ENCODE data around the gene C17orf114.

C17orf114 gene

DNA sequence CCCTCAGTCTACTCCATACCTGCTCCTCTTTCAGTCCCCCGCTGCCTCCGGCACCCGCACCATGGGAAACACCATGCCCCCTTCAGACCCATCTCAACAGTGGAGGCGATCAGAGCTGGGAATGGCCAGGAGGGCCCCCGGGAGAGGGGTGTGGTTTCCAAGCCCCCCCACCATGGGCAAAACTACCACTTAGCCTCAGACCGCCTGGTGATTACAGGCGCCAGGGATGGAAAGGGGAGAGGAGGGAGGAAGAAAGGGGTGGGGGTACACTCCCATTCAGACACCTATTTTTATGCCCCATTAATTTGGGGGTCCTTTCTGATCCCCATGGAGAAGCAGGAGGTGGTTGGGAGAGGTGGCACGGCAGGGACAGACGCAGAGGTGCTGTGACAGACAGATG, at the start of gene C17orf114:
Gene C17orf114 (minus strand): TSS at position 101 of the 400 bp plus-strand sequence.
- H3K36me3 ChIP-seq (ENCODE audit: control insufficient read depth in 2 of 2, insufficient read depth in 1 of 2, low read length in 2 of 2), result peaks cover 16 to 19% of the 10 kb centered on the region in 2 experiments
- H3K4me3 ChIP-seq (ENCODE audit: low read depth, low read length), result no peak within 1 kb of the TSS
- H3K4me1 ChIP-seq (ENCODE audit: control insufficient read depth, insufficient read depth, low read length), result no peaks in the 10 kb centered on the region
- no peaks in the 10 kb centered on the region for H3K9me3 ChIP-seq (ENCODE audit: control insufficient read depth, insufficient read depth, low read depth, low read length)
- TF ChIP-seq, protein P1, sequence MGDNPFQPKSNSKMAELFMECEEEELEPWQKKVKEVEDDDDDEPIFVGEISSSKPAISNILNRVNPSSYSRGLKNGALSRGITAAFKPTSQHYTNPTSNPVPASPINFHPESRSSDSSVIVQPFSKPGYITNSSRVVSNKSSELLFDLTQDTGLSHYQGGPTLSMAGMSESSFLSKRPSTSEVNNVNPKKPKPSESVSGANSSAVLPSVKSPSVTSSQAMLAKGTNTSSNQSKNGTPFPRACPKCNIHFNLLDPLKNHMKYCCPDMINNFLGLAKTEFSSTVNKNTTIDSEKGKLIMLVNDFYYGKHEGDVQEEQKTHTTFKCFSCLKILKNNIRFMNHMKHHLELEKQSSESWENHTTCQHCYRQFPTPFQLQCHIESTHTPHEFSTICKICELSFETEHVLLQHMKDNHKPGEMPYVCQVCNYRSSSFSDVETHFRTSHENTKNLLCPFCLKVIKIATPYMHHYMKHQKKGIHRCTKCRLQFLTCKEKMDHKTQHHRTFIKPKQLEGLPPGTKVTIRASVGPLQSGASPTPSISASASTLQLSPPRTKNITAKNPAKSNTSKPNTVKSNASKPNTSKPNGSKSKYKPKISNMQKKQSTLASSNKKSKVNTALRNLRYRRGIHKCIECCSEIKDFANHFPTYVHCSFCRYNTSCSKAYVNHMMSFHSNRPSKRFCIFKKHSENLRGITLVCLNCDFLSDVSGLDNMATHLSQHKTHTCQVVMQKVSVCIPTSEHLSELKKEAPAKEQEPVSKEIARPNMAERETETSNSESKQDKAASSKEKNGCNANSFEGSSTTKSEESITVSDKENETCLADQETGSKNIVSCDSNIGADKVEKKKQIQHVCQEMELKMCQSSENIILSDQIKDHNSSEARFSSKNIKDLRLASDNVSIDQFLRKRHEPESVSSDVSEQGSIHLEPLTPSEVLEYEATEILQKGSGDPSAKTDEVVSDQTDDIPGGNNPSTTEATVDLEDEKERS (tag by site-specific recombination; IDR thresholded peaks at IDR 0.05), result no peak
- TF ChIP-seq, protein P2, sequence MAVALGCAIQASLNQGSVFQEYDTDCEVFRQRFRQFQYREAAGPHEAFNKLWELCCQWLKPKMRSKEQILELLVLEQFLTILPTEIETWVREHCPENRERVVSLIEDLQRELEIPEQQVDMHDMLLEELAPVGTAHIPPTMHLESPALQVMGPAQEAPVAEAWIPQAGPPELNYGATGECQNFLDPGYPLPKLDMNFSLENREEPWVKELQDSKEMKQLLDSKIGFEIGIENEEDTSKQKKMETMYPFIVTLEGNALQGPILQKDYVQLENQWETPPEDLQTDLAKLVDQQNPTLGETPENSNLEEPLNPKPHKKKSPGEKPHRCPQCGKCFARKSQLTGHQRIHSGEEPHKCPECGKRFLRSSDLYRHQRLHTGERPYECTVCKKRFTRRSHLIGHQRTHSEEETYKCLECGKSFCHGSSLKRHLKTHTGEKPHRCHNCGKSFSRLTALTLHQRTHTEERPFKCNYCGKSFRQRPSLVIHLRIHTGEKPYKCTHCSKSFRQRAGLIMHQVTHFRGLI (tag by site-specific recombination; IDR thresholded peaks at IDR 0.05), result no peak
- TF ChIP-seq ZNF302 (tag by site-specific recombination; IDR thresholded peaks at IDR 0.05; ENCODE audit: low read depth) (no peak), ZNF514 (tag by site-specific recombination; IDR thresholded peaks at IDR 0.05) (no peak), ZNF510 (tag by site-specific recombination; IDR thresholded peaks at IDR 0.05; ENCODE audit: insufficient replicate concordance) (no peak), ZNF670 (tag by site-specific recombination; IDR thresholded peaks at IDR 0.05; ENCODE audit: low read depth) (no peak), GFI1B (tag by site-specific recombination; IDR thresholded peaks at IDR 0.05) (no peak), IKZF3 (tag by site-specific recombination; IDR thresholded peaks at IDR 0.05) (no peak), ZNF837 (tag by site-specific recombination; IDR thresholded peaks at IDR 0.05) (no peak), ZNF112 (tag by site-specific recombination; IDR thresholded peaks at IDR 0.05) (no peak)
- TF ChIP-seq, protein P3, sequence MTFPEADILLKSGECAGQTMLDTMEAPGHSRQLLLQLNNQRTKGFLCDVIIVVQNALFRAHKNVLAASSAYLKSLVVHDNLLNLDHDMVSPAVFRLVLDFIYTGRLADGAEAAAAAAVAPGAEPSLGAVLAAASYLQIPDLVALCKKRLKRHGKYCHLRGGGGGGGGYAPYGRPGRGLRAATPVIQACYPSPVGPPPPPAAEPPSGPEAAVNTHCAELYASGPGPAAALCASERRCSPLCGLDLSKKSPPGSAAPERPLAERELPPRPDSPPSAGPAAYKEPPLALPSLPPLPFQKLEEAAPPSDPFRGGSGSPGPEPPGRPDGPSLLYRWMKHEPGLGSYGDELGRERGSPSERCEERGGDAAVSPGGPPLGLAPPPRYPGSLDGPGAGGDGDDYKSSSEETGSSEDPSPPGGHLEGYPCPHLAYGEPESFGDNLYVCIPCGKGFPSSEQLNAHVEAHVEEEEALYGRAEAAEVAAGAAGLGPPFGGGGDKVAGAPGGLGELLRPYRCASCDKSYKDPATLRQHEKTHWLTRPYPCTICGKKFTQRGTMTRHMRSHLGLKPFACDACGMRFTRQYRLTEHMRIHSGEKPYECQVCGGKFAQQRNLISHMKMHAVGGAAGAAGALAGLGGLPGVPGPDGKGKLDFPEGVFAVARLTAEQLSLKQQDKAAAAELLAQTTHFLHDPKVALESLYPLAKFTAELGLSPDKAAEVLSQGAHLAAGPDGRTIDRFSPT (tag by site-specific recombination; IDR thresholded peaks at IDR 0.05), result no peak
- H3K27ac ChIP-seq (ENCODE audit: extremely low read depth, low read depth, low read length), result no peak within 1 kb of the TSS
- ChIA-PET POLR2A (no interaction called here), CTCF (no interaction called here)

DNA sequence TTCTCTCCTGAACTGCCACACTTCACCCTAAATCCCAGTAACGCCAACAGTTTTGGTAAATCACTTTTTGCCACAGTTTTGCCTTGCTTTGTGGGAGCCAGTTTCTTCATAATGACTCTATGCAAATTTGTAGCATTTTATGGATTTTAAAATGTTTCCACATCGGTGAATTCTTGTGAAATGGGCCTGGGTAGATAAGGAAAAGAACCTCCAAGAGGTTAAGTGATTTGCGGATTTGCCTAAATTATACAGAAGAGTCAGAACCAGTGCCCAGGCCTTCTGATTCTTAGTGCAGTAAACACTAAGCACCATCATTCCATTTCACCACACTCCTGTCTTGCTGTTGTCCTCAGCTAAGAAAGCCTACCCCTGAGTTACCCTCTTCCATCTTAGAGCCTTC, 49.0 kb upstream of the C17orf114 start:
- CTCF ChIA-PET, result interaction anchor here (0.6 kb wide), 1 partner anchor 39 kb away, joined by 3 read pairs; no protein-coding TSS in a partner anchor
- Histone ChIP-seq H3K4me3 (ENCODE audit: low read depth, low read length) (no peak overlapping the region), H3K36me3 (ENCODE audit: control insufficient read depth in 2 of 2, insufficient read depth in 1 of 2, low read length in 2 of 2) (peaks cover 0 to under 1% of the 10 kb centered on the region in 2 experiments; a peak in 2 of 3 replicates), H3K9me3 (ENCODE audit: control insufficient read depth, insufficient read depth, low read depth, low read length) (no peaks in the 10 kb centered on the region), H3K4me1 (ENCODE audit: control insufficient read depth, insufficient read depth, low read length) (peaks cover 4% of the 10 kb centered on the region; the same call in 1 of the 2 replicates), H3K27ac (ENCODE audit: extremely low read depth, low read depth, low read length) (no peak overlapping the region)
- POLR2A ChIA-PET, result interaction anchor here (0.6 to 1.3 kb wide), 3 partner anchors 44 to 148 kb away, joined by 3 to 4 read pairs (median 3); partner anchors contain the start of gene PLD2
- TF ChIP-seq ZNF843 (tag by site-specific recombination; IDR thresholded peaks at IDR 0.05) (no peak), ZBTB1 (tag by site-specific recombination; IDR thresholded peaks at IDR 0.05) (no peak), ZNF423 (tag by site-specific recombination; IDR thresholded peaks at IDR 0.05) (no peak), ZNF391 (tag by site-specific recombination; IDR thresholded peaks at IDR 0.05; ENCODE audit: borderline replicate concordance, low read depth) (no peak), ZNF274 (IDR thresholded peaks at IDR 0.05; ENCODE audit: low read length) (no peak), ZNF274 (tag by site-specific recombination; IDR thresholded peaks at IDR 0.05; ENCODE audit: borderline replicate concordance) (no peak), ZNF629 (tag by site-specific recombination; IDR thresholded peaks at IDR 0.05) (no peak)
- TF ChIP-seq, protein P4, sequence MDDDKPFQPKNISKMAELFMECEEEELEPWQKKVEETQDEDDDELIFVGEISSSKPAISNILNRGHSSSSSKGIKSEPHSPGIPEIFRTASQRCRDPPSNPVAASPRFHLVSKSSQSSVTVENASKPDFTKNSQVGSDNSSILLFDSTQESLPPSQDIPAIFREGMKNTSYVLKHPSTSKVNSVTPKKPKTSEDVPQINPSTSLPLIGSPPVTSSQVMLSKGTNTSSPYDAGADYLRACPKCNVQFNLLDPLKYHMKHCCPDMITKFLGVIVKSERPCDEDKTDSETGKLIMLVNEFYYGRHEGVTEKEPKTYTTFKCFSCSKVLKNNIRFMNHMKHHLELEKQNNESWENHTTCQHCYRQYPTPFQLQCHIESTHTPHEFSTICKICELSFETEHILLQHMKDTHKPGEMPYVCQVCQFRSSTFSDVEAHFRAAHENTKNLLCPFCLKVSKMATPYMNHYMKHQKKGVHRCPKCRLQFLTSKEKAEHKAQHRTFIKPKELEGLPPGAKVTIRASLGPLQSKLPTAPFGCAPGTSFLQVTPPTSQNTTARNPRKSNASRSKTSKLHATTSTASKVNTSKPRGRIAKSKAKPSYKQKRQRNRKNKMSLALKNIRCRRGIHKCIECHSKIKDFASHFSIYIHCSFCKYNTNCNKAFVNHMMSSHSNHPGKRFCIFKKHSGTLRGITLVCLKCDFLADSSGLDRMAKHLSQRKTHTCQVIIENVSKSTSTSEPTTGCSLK (tag by site-specific recombination; IDR thresholded peaks at IDR 0.05), result no peak
- TF ChIP-seq, protein P5, sequence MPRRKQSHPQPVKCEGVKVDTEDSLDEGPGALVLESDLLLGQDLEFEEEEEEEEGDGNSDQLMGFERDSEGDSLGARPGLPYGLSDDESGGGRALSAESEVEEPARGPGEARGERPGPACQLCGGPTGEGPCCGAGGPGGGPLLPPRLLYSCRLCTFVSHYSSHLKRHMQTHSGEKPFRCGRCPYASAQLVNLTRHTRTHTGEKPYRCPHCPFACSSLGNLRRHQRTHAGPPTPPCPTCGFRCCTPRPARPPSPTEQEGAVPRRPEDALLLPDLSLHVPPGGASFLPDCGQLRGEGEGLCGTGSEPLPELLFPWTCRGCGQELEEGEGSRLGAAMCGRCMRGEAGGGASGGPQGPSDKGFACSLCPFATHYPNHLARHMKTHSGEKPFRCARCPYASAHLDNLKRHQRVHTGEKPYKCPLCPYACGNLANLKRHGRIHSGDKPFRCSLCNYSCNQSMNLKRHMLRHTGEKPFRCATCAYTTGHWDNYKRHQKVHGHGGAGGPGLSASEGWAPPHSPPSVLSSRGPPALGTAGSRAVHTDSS (tag by site-specific recombination; IDR thresholded peaks at IDR 0.05), result no peak
- TF ChIP-seq, protein P6, sequence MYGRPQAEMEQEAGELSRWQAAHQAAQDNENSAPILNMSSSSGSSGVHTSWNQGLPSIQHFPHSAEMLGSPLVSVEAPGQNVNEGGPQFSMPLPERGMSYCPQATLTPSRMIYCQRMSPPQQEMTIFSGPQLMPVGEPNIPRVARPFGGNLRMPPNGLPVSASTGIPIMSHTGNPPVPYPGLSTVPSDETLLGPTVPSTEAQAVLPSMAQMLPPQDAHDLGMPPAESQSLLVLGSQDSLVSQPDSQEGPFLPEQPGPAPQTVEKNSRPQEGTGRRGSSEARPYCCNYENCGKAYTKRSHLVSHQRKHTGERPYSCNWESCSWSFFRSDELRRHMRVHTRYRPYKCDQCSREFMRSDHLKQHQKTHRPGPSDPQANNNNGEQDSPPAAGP (tag by site-specific recombination; IDR thresholded peaks at IDR 0.05), result no peak
- TF ChIP-seq, protein P7, sequence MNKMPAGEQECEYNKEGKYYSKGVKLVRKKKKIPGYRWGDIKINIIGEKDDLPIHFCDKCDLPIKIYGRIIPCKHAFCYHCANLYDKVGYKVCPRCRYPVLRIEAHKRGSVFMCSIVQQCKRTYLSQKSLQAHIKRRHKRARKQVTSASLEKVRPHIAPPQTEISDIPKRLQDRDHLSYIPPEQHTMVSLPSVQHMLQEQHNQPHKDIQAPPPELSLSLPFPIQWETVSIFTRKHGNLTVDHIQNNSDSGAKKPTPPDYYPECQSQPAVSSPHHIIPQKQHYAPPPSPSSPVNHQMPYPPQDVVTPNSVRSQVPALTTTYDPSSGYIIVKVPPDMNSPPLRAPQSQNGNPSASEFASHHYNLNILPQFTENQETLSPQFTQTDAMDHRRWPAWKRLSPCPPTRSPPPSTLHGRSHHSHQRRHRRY (tag by site-specific recombination; IDR thresholded peaks at IDR 0.05), result no peak

All from HEK293 (cell line).